B cell (primary cell): ENCODE data around the gene SSBP2. TPM values are rescaled to one million over a fixed set of nuclear protein-coding genes. Genes with fewer than 3 reads are reported as not detected.
A peak's percentile ranks its signal among the peaks of the same experiment; 100 is the strongest.

Source experiments
- ATAC-seq: fragments of 200-7000 bp; cut with Tn5 transposase; one replicate; pipeline ENCODE4 v1.10.0; 2021; ENCODE audit warnings: low read depth, mild to moderate bottlenecking, moderate number of reproducible peaks, moderate library complexity
- CTCF ChIA-PET: fragments of 350-600 bp; sonication (Branson Sonifier 250); formaldehyde crosslinking; loops from one replicate; lab custom pipeline; 2021; ENCODE audit warnings: antibody characterized with exemption, inconsistent platforms; lab: Charles Lee
- POLR2A ChIA-PET: fragments of 350-600 bp; sonication (Branson Sonifier 250); formaldehyde crosslinking; loops from one replicate; lab custom pipeline; 2021; ENCODE audit warnings: antibody characterized with exemption; lab: Charles Lee
- DNase-seq: peaks from one replicate; pipeline ENCODE4 v3.0.0; 2013
- H2AFZ ChIP-seq: 2 replicates; pipeline ENCODE4 v1.6.1; 2012; ENCODE audit warnings: mild to moderate bottlenecking, low read depth, low read length; ENCODE audit not compliant: insufficient read depth, poor library complexity, severe bottlenecking
- H3K27ac ChIP-seq, 2 donors: 1 replicate in 1 of 2; 2 replicates in 1 of 2; pipeline ENCODE4 v1.5.1; 2012 to 2013; ENCODE audit warnings: low read length in 2 of 2, mild to moderate bottlenecking in 2 of 2, moderate library complexity in 1 of 2
- H3K27me3 ChIP-seq, 4 experiments: fragments of 200-600 bp in 1 of 4; sonication (generic) in 1 of 4; replicated peaks in 1 of 4; 1 replicate in 2 of 4; 2 replicates in 2 of 4; pipeline versions ENCODE4 v1.6.1 to v1.7.0; 2013 to 2016; ENCODE audit warnings: low read length in 3 of 4, mild to moderate bottlenecking in 2 of 4, mixed read lengths in 1 of 4, moderate library complexity in 1 of 4; ENCODE audit not compliant: insufficient read depth in 4 of 4, control insufficient read depth in 3 of 4; ENCODE audit errors: control extremely low read depth in 1 of 4
- H3K36me3 ChIP-seq, 2 experiments: replicated peaks in 1 of 2; 1 replicate in 1 of 2; 2 replicates in 1 of 2; pipeline versions ENCODE4 v1.6.1 to v1.7.1; 2013; ENCODE audit warnings: low read length in 1 of 2; ENCODE audit not compliant: insufficient read depth in 2 of 2, control insufficient read depth in 1 of 2; ENCODE audit errors: control extremely low read depth in 1 of 2, extremely low read depth in 1 of 2
- H3K4me1 ChIP-seq, 2 donors: fragments of 200-600 bp in 1 of 2; sonication (generic) in 1 of 2; 1 replicate in 1 of 2; 2 replicates in 1 of 2; pipeline versions ENCODE4 v1.5.1 to v1.6.1; 2013 to 2017; ENCODE audit warnings: low read length in 2 of 2; ENCODE audit not compliant: control insufficient read depth in 2 of 2, insufficient read depth in 2 of 2
- H3K4me2 ChIP-seq: replicated peaks from 2 replicates; pipeline ENCODE3; 2012; ENCODE audit warnings: mild to moderate bottlenecking, low read depth, low read length; ENCODE audit not compliant: poor library complexity, severe bottlenecking
- H3K4me3 ChIP-seq, 5 experiments: fragments of 200-600 bp in 1 of 5; sonication (generic) in 1 of 5; 1 replicate in 3 of 5; 2 replicates in 2 of 5; pipeline versions ENCODE4 v1.5.1 to v1.7.0; 2011 to 2016; ENCODE audit warnings: low read length in 4 of 5, mild to moderate bottlenecking in 4 of 5, low read depth in 2 of 5, control low read depth in 1 of 5, moderate library complexity in 1 of 5; ENCODE audit not compliant: insufficient read depth in 1 of 5; ENCODE audit errors: control extremely low read depth in 1 of 5, extremely low read depth in 1 of 5
- H3K79me2 ChIP-seq: fragments of 200-600 bp; sonication (generic); one replicate; pipeline ENCODE4 v1.6.0; 2016; ENCODE audit warnings: low read length; ENCODE audit not compliant: control insufficient read depth, insufficient read depth
- H3K9ac ChIP-seq: fragments of 200-600 bp; sonication (generic); 2 replicates; pipeline ENCODE4 v1.6.1; 2017; ENCODE audit warnings: mild to moderate bottlenecking, low read length, moderate library complexity
- H3K9me3 ChIP-seq, 3 donors: one replicate each; pipeline versions ENCODE4 v1.6.1 to v1.7.1; 2013; ENCODE audit warnings: low read length in 2 of 3; ENCODE audit not compliant: control insufficient read depth in 2 of 3, insufficient read depth in 1 of 3; ENCODE audit errors: control extremely low read depth in 1 of 3
- H4K20me1 ChIP-seq: 2 replicates; pipeline ENCODE4 v1.6.0; 2012; ENCODE audit warnings: mild to moderate bottlenecking, low read length; ENCODE audit not compliant: insufficient read depth, control insufficient read depth, poor library complexity, severe bottlenecking
- H3K27ac Mint-ChIP-seq: one replicate; pipeline ENCODE4 v1.8.0; 2021; ENCODE audit warnings: mixed read lengths
- H3K27me3 Mint-ChIP-seq: one replicate; pipeline ENCODE4 v1.8.0; 2021; ENCODE audit warnings: mixed read lengths
- H3K4me1 Mint-ChIP-seq: one replicate; pipeline ENCODE4 v1.8.0; 2021; ENCODE audit warnings: mixed read lengths
- H3K4me3 Mint-ChIP-seq: one replicate; pipeline ENCODE4 v1.8.0; 2021; ENCODE audit warnings: mixed read lengths
- H3K9me3 Mint-ChIP-seq: one replicate; pipeline ENCODE4 v1.8.0; 2022; ENCODE audit warnings: mixed read lengths; ENCODE audit not compliant: insufficient read depth
- CTCF ChIP-seq: fragments of 200-600 bp; IDR thresholded peaks from one replicate; pipeline ENCODE4 v1.8.0; 2022; ENCODE audit warnings: antibody characterized with exemption, mild to moderate bottlenecking
- EZH2 ChIP-seq: IDR thresholded peaks from 2 replicates; pipeline ENCODE4 v1.6.1; 2012; ENCODE audit warnings: borderline replicate concordance, low read depth, mild to moderate bottlenecking, moderate library complexity, low read length; ENCODE audit not compliant: insufficient read depth, poor library complexity, severe bottlenecking
- WGBS: methylation state at CpG from one replicate; pipeline ENCODE4 v1.1.5; 2013; ENCODE audit warnings: missing lambda C conversion rate; ENCODE audit not compliant: insufficient coverage; 5-methylcytosine and 5-hydroxymethylcytosine counted together
- intact Hi-C: fragments of 100-400 bp; cut with micrococcal nuclease; formaldehyde crosslinking; loops from one replicate; pipeline ENCODE4 v1.10.0; 2022
- polyA plus RNA-seq: library from polyadenylated mRNA; depleted of rRNA; stranded (reverse); fragments of >200 nt; gene quantifications from 2 replicates; pipeline ENCODE4 v1.2.3, GENCODE V29; 2012
- total RNA-seq, 2 donors: library from RNA; stranded (reverse); fragments of 120-200 nt in 1 of 2; gene quantifications; 1 replicate in 1 of 2; 2 replicates in 1 of 2; pipeline versions ENCODE4 v1.2.3 to v1.2.4, GENCODE V29; 2013 to 2022

Gene SSBP2
- total and polyA plus RNA-seq, 2 donors (not counting 1 experiment from before 2014, with no cell fraction given): 40.9 to 49.6 TPM

GRCh38 chr5:81696418-81697397 is 54.2 kb downstream of the SSBP2 start:
- WGBS: no CpG with 5 or more reads among the region's 9 CpGs
- H3K4me3 Mint-ChIP-seq: no peak overlapping the region

More at GRCh38 chr5:81696418-81697397, 54.2 kb downstream of the SSBP2 start:
- peaks cover 32% of the 10 kb centered on the region for H3K4me1 Mint-ChIP-seq
- peaks cover 87% of the 10 kb centered on the region for H3K79me2 ChIP-seq
- ChIA-PET CTCF (no interaction called here), POLR2A (no interaction called here)
- ATAC-seq (no peak), DNase-seq (no peak)
- no peak overlapping the region for H3K4me2 ChIP-seq
- peaks cover 2 to 8% (median 3%) of the 10 kb centered on the region in 3 donors for H3K9me3 ChIP-seq
- H2AFZ ChIP-seq: no peak overlapping the region
- H3K27ac Mint-ChIP-seq: peak overlapping the region; percentile 5
- no peaks in the 10 kb centered on the region for H3K27me3 Mint-ChIP-seq
- H3K9me3 Mint-ChIP-seq: peaks cover 10% of the 10 kb centered on the region
- H3K4me1 ChIP-seq: peaks cover 0 to 5% of the 10 kb centered on the region in 2 donors
- peak overlapping the region in 1 of 2 donors; percentile 4 for H3K27ac ChIP-seq
- peaks cover 0 to 2% of the 10 kb centered on the region in 2 experiments for H3K36me3 ChIP-seq
- H4K20me1 ChIP-seq: peaks cover 30% of the 10 kb centered on the region
- no peak for TF ChIP-seq EZH2
- TF ChIP-seq CTCF: no peak
- H3K4me3 ChIP-seq: no peak overlapping the region
- intact Hi-C loops: no loop called here
- H3K27me3 ChIP-seq: no peaks in the 10 kb centered on the region
- no peak overlapping the region for H3K9ac ChIP-seq
